ENCODE data around the gene PKIB. TPM values are rescaled to one million over a fixed set of nuclear protein-coding genes. Genes with fewer than 3 reads are reported as not detected.

Gene PKIB
- total RNA-seq, 1 donor from 2014 or later = 15.3 TPM

- Histone ChIP-seq H3K27me3 (ENCODE audit: control insufficient read depth, insufficient read depth, low read length) (no peaks in the 10 kb centered on the region), H3K4me3 (ENCODE audit: low read depth, low read length) (no peak overlapping the region), H3K36me3 (ENCODE audit: control insufficient read depth, insufficient read depth, low read length) (no peaks in the 10 kb centered on the region)
- DNase-seq (ENCODE audit: low read depth) = no peak
- no peak for TF ChIP-seq CTCF (IDR thresholded peaks at IDR 0.05; ENCODE audit: insufficient read depth, low read length, poor library complexity, severe bottlenecking)
Measured at GRCh38 chr6:122677406-122677805, 67.2 kb downstream of the PKIB start.

DNA sequence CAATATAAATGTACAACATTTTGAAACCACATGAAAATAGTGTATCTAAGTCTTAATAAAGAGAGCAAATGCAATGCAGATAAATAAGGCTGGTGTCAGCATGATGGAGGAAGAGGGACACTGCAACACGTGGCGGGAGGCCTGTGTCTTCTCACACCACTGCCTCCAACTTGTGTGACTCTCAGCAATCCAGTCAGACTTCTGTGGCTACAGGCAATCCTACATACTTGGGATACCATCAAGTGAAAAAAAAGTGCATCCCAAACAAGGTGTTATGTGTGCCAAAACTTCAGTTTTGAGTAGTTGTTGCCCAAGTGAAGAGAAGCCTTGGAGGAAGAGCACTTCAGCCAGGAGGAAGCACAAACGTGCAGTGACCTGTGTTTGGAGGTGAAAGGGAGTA is 68.6 kb downstream of the PKIB start:
- H3K27me3 ChIP-seq (ENCODE audit: control insufficient read depth, insufficient read depth, low read length) = no peaks in the 10 kb centered on the region
- TF ChIP-seq CTCF (IDR thresholded peaks at IDR 0.05; ENCODE audit: insufficient read depth, low read length, poor library complexity, severe bottlenecking) = no peak
- no peaks in the 10 kb centered on the region for H3K36me3 ChIP-seq (ENCODE audit: control insufficient read depth, insufficient read depth, low read length)
- no peak overlapping the region for H3K4me3 ChIP-seq (ENCODE audit: low read depth, low read length)
- no peak for DNase-seq (ENCODE audit: low read depth)

DNA sequence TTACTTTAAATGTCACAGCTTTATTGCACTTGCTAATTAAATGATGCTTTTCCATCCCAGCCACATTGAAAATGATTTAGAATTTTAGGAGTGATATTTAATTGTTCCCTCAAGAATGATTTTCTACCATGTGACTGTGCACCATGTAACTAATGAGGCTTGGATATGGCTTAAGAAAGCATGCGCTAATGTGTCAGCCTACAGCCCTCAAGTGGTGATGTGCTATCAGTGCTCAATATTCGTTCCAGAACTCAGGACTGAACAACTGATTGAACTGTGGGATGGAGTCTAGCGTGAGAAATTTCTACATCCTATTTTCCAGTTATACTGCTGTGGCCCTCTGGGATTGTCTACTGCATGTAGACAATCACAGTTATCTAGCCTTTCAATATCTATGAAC is 71.5 kb downstream of the PKIB start:
- TF ChIP-seq CTCF (IDR thresholded peaks at IDR 0.05; ENCODE audit: insufficient read depth, low read length, poor library complexity, severe bottlenecking) = no peak
- Histone ChIP-seq H3K36me3 (ENCODE audit: control insufficient read depth, insufficient read depth, low read length) (no peaks in the 10 kb centered on the region), H3K27me3 (ENCODE audit: control insufficient read depth, insufficient read depth, low read length) (no peaks in the 10 kb centered on the region), H3K4me3 (ENCODE audit: low read depth, low read length) (no peak overlapping the region)
- DNase-seq (ENCODE audit: low read depth) = no peak

- no peaks in the 10 kb centered on the region for H3K36me3 ChIP-seq (ENCODE audit: control insufficient read depth, insufficient read depth, low read length)
- H3K4me3 ChIP-seq (ENCODE audit: low read depth, low read length) = no peak overlapping the region
- H3K27me3 ChIP-seq (ENCODE audit: control insufficient read depth, insufficient read depth, low read length) = no peaks in the 10 kb centered on the region
- TF ChIP-seq CTCF (IDR thresholded peaks at IDR 0.05; ENCODE audit: insufficient read depth, low read length, poor library complexity, severe bottlenecking) = no peak
- no peak for DNase-seq (ENCODE audit: low read depth)
Measured at GRCh38 chr6:122683989-122684651, 73.9 kb downstream of the PKIB start.

GRCh38 chr6:122692175-122692598 is 82.0 kb downstream of the PKIB start:
- H3K4me3 ChIP-seq (ENCODE audit: low read depth, low read length) = no peak overlapping the region
- no peak for TF ChIP-seq CTCF (IDR thresholded peaks at IDR 0.05; ENCODE audit: insufficient read depth, low read length, poor library complexity, severe bottlenecking)
- DNase-seq (ENCODE audit: low read depth) = peak; percentile 43

More at GRCh38 chr6:122692175-122692598, 82.0 kb downstream of the PKIB start:
- Histone ChIP-seq H3K27me3 (ENCODE audit: control insufficient read depth, insufficient read depth, low read length) (no peaks in the 10 kb centered on the region), H3K36me3 (ENCODE audit: control insufficient read depth, insufficient read depth, low read length) (no peaks in the 10 kb centered on the region)

Measured in kidney epithelial cell (primary cell).